Hepatocyte (in vitro differentiated cells): ENCODE data around the gene ZNF219. TPM values are rescaled to one million over a fixed set of nuclear protein-coding genes. Genes with fewer than 3 reads are reported as not detected.

Source experiments
- DNase-seq: peaks from one replicate; pipeline ENCODE4 v3.0.0-alpha.2; 2016; ENCODE audit warnings: low spot score
- H2AFZ ChIP-seq: fragments of 200-600 bp; sonication (generic); 2 replicates; pipeline ENCODE4 v1.6.0; 2016; ENCODE audit warnings: antibody characterized with exemption, mild to moderate bottlenecking
- H3K27ac ChIP-seq: fragments of 200-600 bp; sonication (generic); 2 replicates; pipeline ENCODE4 v1.5.1; 2016; ENCODE audit warnings: mild to moderate bottlenecking
- H3K27me3 ChIP-seq: fragments of 200-600 bp; sonication (generic); 2 replicates; pipeline ENCODE4 v1.6.1; 2016
- H3K36me3 ChIP-seq: fragments of 200-600 bp; sonication (generic); replicated peaks from 2 replicates; pipeline ENCODE4 v1.5.1; 2016; ENCODE audit warnings: low read depth; ENCODE audit not compliant: insufficient read depth
- H3K4me1 ChIP-seq: fragments of 200-600 bp; sonication (generic); 2 replicates; pipeline ENCODE4 v1.5.1; 2016; ENCODE audit warnings: mild to moderate bottlenecking, moderate library complexity; ENCODE audit not compliant: insufficient read depth
- H3K4me2 ChIP-seq: fragments of 200-600 bp; sonication (generic); 2 replicates; pipeline ENCODE4 v1.6.0; 2016
- H3K4me3 ChIP-seq: fragments of 200-600 bp; sonication (generic); 2 replicates; pipeline ENCODE4 v1.5.1; 2016; ENCODE audit warnings: mild to moderate bottlenecking
- H3K79me2 ChIP-seq: fragments of 200-600 bp; sonication (generic); 2 replicates; pipeline ENCODE4 v1.6.0; 2017; ENCODE audit warnings: mild to moderate bottlenecking
- H3K9me2 ChIP-seq: fragments of 200-600 bp; sonication (generic); replicated peaks from 2 replicates; pipeline ENCODE4 v1.6.0; 2017; ENCODE audit warnings: mild to moderate bottlenecking; ENCODE audit not compliant: insufficient read depth
- H3K9me3 ChIP-seq: fragments of 200-600 bp; sonication (generic); 2 replicates; pipeline ENCODE4 v1.5.1; 2016; ENCODE audit warnings: low read depth, mild to moderate bottlenecking
- H4K20me1 ChIP-seq: fragments of 200-600 bp; sonication (generic); 2 replicates; pipeline ENCODE4 v1.6.0; 2016; ENCODE audit warnings: mild to moderate bottlenecking; ENCODE audit not compliant: insufficient read depth, poor library complexity, severe bottlenecking
- EZH2 ChIP-seq: fragments of 200-600 bp; sonication (generic); IDR thresholded peaks from 2 replicates; pipeline ENCODE4 v1.6.1; 2016; ENCODE audit warnings: antibody characterized with exemption, mild to moderate bottlenecking, borderline replicate concordance
- EZH2phosphoT487 ChIP-seq: fragments of 200-600 bp; sonication (generic); IDR thresholded peaks from one replicate; pipeline ENCODE4 v1.6.1; 2018; ENCODE audit warnings: antibody characterized with exemption, mild to moderate bottlenecking, low read depth, moderate library complexity; ENCODE audit not compliant: unreplicated experiment, severe bottlenecking
- WGBS: methylation state at CpG from one replicate; pipeline ENCODE4 v1.1.6; 2016; ENCODE audit warnings: low lambda C conversion rate; ENCODE audit errors: missing lambda C conversion rate; 5-methylcytosine and 5-hydroxymethylcytosine counted together
- polyA plus RNA-seq: library from polyadenylated mRNA; unstranded; fragments of >200 nt; fragmentation: Nextera tagmentation; extraction: Ambion mirVana; gene quantifications from 2 replicates; pipeline ENCODE4 v1.2.1, GENCODE V29; 2016
- total RNA-seq: library from RNA; depleted of rRNA; stranded (reverse); fragments of >200 nt; gene quantifications from 2 replicates; pipeline ENCODE4 v1.2.3, GENCODE V29; 2014
- TF ChIP-seq, protein P1 (sequence below): fragments of 200-600 bp; sonication (generic); IDR thresholded peaks from 2 replicates; pipeline ENCODE4 v1.5.1; 2016; ENCODE audit warnings: antibody characterized with exemption, mild to moderate bottlenecking; ENCODE audit not compliant: poor library complexity

ZNF219 gene
- total and polyA plus RNA-seq, 2 experiments from 2014 or later, result 25.1 to 29.5 TPM

DNA sequence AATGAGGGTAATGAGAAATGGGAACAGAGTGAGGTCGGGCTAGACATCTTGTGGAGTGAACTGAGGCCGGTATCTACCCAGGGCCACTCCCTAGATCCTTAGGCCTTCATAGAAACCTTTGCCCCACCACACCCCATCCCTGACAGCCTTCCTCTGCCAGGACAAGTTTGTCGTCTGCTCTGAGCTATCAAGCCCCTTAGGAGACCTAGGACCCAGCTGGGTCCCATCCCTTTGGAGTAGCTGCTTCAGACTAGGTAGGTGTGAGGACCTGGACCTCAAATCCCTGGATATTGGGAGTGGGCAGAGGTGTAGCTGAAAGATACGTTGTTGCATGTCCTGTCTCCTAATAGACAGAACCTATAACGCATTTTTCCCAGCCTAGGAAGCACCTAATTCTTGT is 2.5 kb upstream of the ZNF219 start, which contains the start of gene TMEM253:
Gene TMEM253, plus strand, starts transcription at position 136 of the 400 bp plus-strand sequence. CDS start 278 bp downstream, outside the sequence.
- H3K9me2 ChIP-seq, result no peaks in the 10 kb centered on the region
- peak within 1 kb of the TSS; percentile 99 for H3K27ac ChIP-seq
- H3K79me2 ChIP-seq, result peaks cover 29% of the 10 kb centered on the region
- DNase-seq, result no peak
- H3K27me3 ChIP-seq, result no peaks in the 10 kb centered on the region
- no peaks in the 10 kb centered on the region for H3K36me3 ChIP-seq
- no peak within 1 kb of the TSS for H2AFZ ChIP-seq
- 82% methylated on average over 5 of the region's 5 CpGs for WGBS
- H3K9me3 ChIP-seq, result no peaks in the 10 kb centered on the region
- TF ChIP-seq EZH2phosphoT487 (no peak), EZH2 (no peak)
- TF ChIP-seq, protein P1, sequence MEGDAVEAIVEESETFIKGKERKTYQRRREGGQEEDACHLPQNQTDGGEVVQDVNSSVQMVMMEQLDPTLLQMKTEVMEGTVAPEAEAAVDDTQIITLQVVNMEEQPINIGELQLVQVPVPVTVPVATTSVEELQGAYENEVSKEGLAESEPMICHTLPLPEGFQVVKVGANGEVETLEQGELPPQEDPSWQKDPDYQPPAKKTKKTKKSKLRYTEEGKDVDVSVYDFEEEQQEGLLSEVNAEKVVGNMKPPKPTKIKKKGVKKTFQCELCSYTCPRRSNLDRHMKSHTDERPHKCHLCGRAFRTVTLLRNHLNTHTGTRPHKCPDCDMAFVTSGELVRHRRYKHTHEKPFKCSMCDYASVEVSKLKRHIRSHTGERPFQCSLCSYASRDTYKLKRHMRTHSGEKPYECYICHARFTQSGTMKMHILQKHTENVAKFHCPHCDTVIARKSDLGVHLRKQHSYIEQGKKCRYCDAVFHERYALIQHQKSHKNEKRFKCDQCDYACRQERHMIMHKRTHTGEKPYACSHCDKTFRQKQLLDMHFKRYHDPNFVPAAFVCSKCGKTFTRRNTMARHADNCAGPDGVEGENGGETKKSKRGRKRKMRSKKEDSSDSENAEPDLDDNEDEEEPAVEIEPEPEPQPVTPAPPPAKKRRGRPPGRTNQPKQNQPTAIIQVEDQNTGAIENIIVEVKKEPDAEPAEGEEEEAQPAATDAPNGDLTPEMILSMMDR, result no peak
- H3K4me1 ChIP-seq, result peaks cover 42% of the 10 kb centered on the region
- no peaks in the 10 kb centered on the region for H4K20me1 ChIP-seq
- peak within 1 kb of the TSS; percentile 75 for H3K4me2 ChIP-seq
- H3K4me3 ChIP-seq, result no peak within 1 kb of the TSS

DNA sequence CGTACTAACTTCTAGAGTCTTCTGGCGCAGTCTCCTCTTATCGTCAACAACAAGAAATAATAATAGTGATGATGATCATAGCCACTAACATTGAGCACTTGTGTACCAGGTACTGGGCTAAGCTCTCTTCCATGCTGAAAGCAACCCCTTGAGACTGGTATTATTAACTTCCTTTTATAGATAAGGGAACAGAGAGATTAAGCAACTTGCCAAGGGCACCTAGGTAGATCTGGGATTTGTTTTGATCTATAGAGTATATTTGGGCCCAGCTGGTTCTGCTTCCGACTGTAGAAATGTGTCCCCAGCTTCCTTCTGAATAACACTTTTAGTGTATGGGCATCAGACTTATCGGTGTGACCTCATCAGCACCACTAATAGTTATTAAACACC is 1.1 kb upstream of the ZNF219 start:
- WGBS, result 77% methylated on average over 5 of the region's 5 CpGs
- Histone ChIP-seq H3K27ac (peak overlapping the region; percentile 88), H3K4me2 (peak overlapping the region; percentile 75), H3K79me2 (peaks cover 41% of the 10 kb centered on the region), H4K20me1 (peaks cover 5% of the 10 kb centered on the region), H3K36me3 (no peaks in the 10 kb centered on the region), H3K9me2 (no peaks in the 10 kb centered on the region), H3K4me3 (no peak overlapping the region), H3K4me1 (peaks cover 39% of the 10 kb centered on the region), H2AFZ (no peak overlapping the region), H3K9me3 (no peaks in the 10 kb centered on the region), H3K27me3 (no peaks in the 10 kb centered on the region)
- DNase-seq, result no peak
- TF ChIP-seq, protein P1, result no peak
- TF ChIP-seq EZH2 (no peak), EZH2phosphoT487 (no peak)

DNA sequence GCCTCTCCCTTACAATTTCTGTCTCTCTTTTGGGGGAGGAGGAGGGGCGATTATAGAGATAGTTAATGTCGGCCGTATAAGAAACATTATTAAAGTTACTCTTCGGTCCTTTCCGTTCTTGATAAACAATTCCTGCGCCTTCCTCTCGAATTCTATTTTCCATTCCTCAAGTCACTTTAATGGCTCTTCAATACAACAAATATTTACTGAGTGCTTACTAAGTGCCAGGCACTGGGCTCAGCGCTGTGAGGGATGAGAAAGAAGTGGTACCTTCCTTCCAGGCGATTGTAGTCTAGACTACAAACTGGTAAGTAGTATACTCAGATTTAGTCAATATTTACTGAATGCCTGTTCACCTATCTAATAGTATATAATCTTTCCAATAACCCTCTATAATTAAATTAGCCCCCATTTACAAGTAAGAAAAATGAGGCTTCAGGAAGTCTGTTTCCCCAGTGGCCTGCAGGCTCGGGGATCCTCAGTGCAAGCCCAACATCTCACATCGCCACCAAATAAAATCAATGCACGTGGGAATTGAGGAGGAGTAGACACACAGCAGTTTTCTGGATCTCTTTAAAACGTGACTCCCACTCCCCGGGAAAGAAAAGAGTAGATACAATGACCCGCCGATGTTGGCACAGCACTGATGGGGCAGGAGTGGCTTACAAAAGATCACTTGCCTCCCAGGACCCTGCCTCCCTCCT is 589 bp upstream of the ZNF219 start:
- no peak for DNase-seq
- Histone ChIP-seq H2AFZ (peak overlapping the region; percentile 55), H3K4me2 (peak overlapping the region; percentile 75), H3K79me2 (peaks cover 42% of the 10 kb centered on the region), H3K4me1 (peaks cover 44% of the 10 kb centered on the region), H4K20me1 (peaks cover 5% of the 10 kb centered on the region), H3K27ac (peak overlapping the region; percentile 88), H3K9me3 (no peaks in the 10 kb centered on the region), H3K4me3 (peak overlapping the region; percentile 47), H3K36me3 (no peaks in the 10 kb centered on the region), H3K9me2 (no peaks in the 10 kb centered on the region), H3K27me3 (no peaks in the 10 kb centered on the region)
- 14% methylated on average over 16 of the region's 16 CpGs for WGBS
- TF ChIP-seq, protein P1, result no peak
